Stomach (tissue), 4 donors: Measurements from ENCODE around the gene BSPRY.

Source experiments
- CTCF ChIP-seq, 7 experiments: fragments of 450-650 bp in 4 of 7; fragments of 200-600 bp in 3 of 7; sonication (generic) in 3 of 7; IDR thresholded peaks; one replicate each; pipeline ENCODE4 v1.5.1; 2016 to 2019; ENCODE audit warnings: antibody characterized with exemption in 7 of 7, control low read depth in 2 of 7, mild to moderate bottlenecking in 1 of 7
- EP300 ChIP-seq: sonication (generic); formaldehyde crosslinking; IDR thresholded peaks from one replicate; pipeline ENCODE4 v1.6.1; 2017; ENCODE audit warnings: antibody characterized with exemption
- POLR2A ChIP-seq, 4 donors: fragments of 450-650 bp; IDR thresholded peaks; one replicate each; pipeline ENCODE4 v1.6.1; 2016; ENCODE audit warnings: antibody characterized with exemption in 4 of 4, control low read depth in 2 of 4, mild to moderate bottlenecking in 1 of 4, moderate library complexity in 1 of 4
- POLR2AphosphoS5 ChIP-seq, 3 donors: sonication (generic); formaldehyde crosslinking; IDR thresholded peaks; one replicate each; pipeline ENCODE4 v1.6.1; 2016; ENCODE audit warnings: antibody characterized with exemption in 3 of 3

- no peak for TF ChIP-seq CTCF (IDR thresholded peaks at IDR 0.05)
- TF ChIP-seq POLR2A (IDR thresholded peaks at IDR 0.05), result no peak
- no peak for TF ChIP-seq POLR2AphosphoS5 (IDR thresholded peaks at IDR 0.05)
- no peak for TF ChIP-seq EP300
Measured at GRCh38 chr9:113369855-113370140, 20.5 kb downstream of the BSPRY start.
